Cardiac muscle cell (in vitro differentiated cells and primary cell): Measurements from ENCODE around the gene ZNF316. TPM values are rescaled to one million over a fixed set of nuclear protein-coding genes. Genes with fewer than 3 reads are reported as not detected.
"Not testable (repeated sequence)": the region's sequence is repeated elsewhere in the genome, so short reads cannot be mapped to it uniquely, and the experiment has no call there.

Source experiments
- DNase-seq, 2 donors: peaks; one replicate each; pipeline versions ENCODE4 v3.0.0 to v3.0.0-alpha.2; 2010 to 2017; ENCODE audit warnings: low read depth in 1 of 2, low spot score in 1 of 2
- H3K27ac ChIP-seq: fragments of 200-600 bp; sonication (generic); 2 replicates; pipeline ENCODE4 v1.5.1; 2016
- H3K27me3 ChIP-seq: fragments of 200-600 bp; sonication (generic); 2 replicates; pipeline ENCODE4 v1.6.0; 2016; ENCODE audit warnings: control low read depth
- H3K36me3 ChIP-seq: fragments of 200-600 bp; sonication (generic); 2 replicates; pipeline ENCODE4 v1.5.1; 2016; ENCODE audit warnings: control low read depth
- H3K4me1 ChIP-seq: fragments of 200-600 bp; sonication (generic); 2 replicates; pipeline ENCODE4 v1.8.1; 2017; ENCODE audit warnings: low read depth, mild to moderate bottlenecking, mixed run types
- H3K4me3 ChIP-seq: fragments of 200-600 bp; sonication (generic); 2 replicates; pipeline ENCODE4 v1.5.1; 2016; ENCODE audit warnings: mild to moderate bottlenecking
- H3K9me3 ChIP-seq: fragments of 200-600 bp; sonication (generic); 2 replicates; pipeline ENCODE4 v1.5.1; 2017; ENCODE audit warnings: low read depth, mild to moderate bottlenecking, control low read depth
- CTCF ChIP-seq: IDR thresholded peaks from 2 replicates; pipeline ENCODE4 v1.5.1; 2012; ENCODE audit warnings: low read depth, mild to moderate bottlenecking, low read length
- polyA plus RNA-seq: library from polyadenylated mRNA; unstranded; fragments of >200 nt; fragmentation: Nextera tagmentation; extraction: Ambion mirVana; gene quantifications from 2 replicates; pipeline ENCODE4 v1.2.1, GENCODE V29; 2016
- total RNA-seq: library from RNA; depleted of rRNA; stranded (reverse); fragments of >200 nt; gene quantifications from 2 replicates; pipeline ENCODE4 v1.2.3, GENCODE V29; 2016

Gene ZNF316
- total and polyA plus RNA-seq, 2 experiments from 2014 or later = 24.9 to 40.6 TPM

DNA sequence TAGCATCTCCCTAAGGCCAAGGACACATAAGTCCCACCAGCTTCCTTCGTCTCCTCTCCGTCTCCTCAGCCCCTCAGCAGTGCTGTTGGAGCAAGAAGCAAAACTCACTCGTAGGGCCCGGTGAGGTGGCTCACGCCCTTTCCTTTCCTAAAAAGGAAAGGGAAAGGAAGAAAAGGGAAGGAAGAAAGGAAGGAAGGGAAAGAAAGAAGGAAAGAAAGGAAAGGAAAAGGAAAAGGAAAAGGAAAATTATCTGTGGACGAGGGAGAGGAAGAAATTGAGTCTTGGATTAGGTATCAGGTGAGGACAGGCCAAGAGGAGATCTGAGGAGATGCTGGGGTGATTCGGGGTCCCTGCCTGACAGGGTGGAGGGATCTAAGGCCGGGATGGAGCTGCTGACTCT is 3.1 kb upstream of the ZNF316 start:
- no peaks in the 10 kb centered on the region for H3K27me3 ChIP-seq
- H3K4me1 ChIP-seq = peaks cover 11% of the 10 kb centered on the region
- H3K27ac ChIP-seq = no peak overlapping the region
- no peak for TF ChIP-seq CTCF
- no peak overlapping the region for H3K4me3 ChIP-seq
- no peaks in the 10 kb centered on the region for H3K9me3 ChIP-seq
- DNase-seq = no peak
- no peaks in the 10 kb centered on the region for H3K36me3 ChIP-seq

GRCh38 chr7:6634971-6635370 is 2.1 kb upstream of the ZNF316 start:
- not testable (repeated sequence) for H3K4me3 ChIP-seq, H3K27me3 ChIP-seq, H3K9me3 ChIP-seq, DNase-seq, H3K36me3 ChIP-seq, H3K27ac ChIP-seq
- H3K4me1 ChIP-seq = peaks cover 11% of the 10 kb centered on the region

- Histone ChIP-seq H3K36me3 (peaks cover 10% of the 10 kb centered on the region), H3K27me3 (no peaks in the 10 kb centered on the region), H3K4me1 (peaks cover 11% of the 10 kb centered on the region), H3K9me3 (no peaks in the 10 kb centered on the region), H3K4me3 (peak overlapping the region; percentile 82), H3K27ac (peak overlapping the region; percentile 50)
- TF ChIP-seq CTCF = peak; percentile 17
- peak; percentile 24 to 73 for DNase-seq
Measured at GRCh38 chr7:6637544-6638229, 569 bp downstream of the ZNF316 start.

- Histone ChIP-seq H3K9me3 (no peaks in the 10 kb centered on the region), H3K36me3 (peaks cover 12% of the 10 kb centered on the region), H3K4me3 (no peak overlapping the region), H3K4me1 (peaks cover 11% of the 10 kb centered on the region), H3K27ac (no peak overlapping the region), H3K27me3 (no peaks in the 10 kb centered on the region)
- TF ChIP-seq CTCF = no peak
- DNase-seq = no peak
Measured at GRCh38 chr7:6639032-6639431, 1.9 kb downstream of the ZNF316 start.

DNA sequence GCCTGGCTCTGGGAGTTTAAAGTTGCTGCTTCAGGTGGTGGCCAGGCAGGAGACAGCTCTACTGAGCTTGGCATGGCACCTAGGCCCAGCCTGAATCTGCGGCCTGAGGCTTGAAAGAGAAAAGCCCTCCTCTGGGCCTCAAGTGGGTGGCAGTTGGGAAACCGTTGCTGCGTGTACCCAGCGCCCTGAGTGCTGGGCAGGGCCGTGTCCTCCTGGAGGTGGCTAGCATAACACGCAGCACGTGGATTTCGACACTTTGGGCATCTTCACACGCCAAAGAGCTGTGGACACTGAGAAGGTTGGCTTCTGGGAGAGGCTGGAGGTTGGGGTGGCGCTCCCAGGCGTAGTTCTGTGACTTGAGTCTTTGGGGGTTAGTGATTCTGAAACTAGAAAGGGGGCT is 2.5 kb downstream of the ZNF316 start:
- Histone ChIP-seq H3K36me3 (peaks cover 14% of the 10 kb centered on the region), H3K27me3 (no peaks in the 10 kb centered on the region)

More for the DNA sequence above, 2.5 kb downstream of the ZNF316 start:
- Histone ChIP-seq H3K27ac (no peak overlapping the region), H3K4me1 (peaks cover 11% of the 10 kb centered on the region), H3K4me3 (no peak overlapping the region), H3K9me3 (no peaks in the 10 kb centered on the region)
- DNase-seq = no peak
- TF ChIP-seq CTCF = no peak
